KBM-7 (cell line): ENCODE data around the gene SLCO1C1.
"Not testable (repeated sequence)": the region's sequence is repeated elsewhere in the genome, so short reads cannot be mapped to it uniquely, and the experiment has no call there.

Experiments
- DNase-seq: peaks from one replicate; pipeline ENCODE4 v3.0.0-alpha.2; 2015
- in situ Hi-C: fragments of 300-500 bp; cut with MboI; formaldehyde crosslinking; loops from 2 replicates; pipeline ENCODE4 v1.14.3; 2020; ENCODE audit warnings: low sequenced_read_pairs, low pct_unique_long_range_greater_than_20kb, mixed read lengths

SLCO1C1 gene

DNA sequence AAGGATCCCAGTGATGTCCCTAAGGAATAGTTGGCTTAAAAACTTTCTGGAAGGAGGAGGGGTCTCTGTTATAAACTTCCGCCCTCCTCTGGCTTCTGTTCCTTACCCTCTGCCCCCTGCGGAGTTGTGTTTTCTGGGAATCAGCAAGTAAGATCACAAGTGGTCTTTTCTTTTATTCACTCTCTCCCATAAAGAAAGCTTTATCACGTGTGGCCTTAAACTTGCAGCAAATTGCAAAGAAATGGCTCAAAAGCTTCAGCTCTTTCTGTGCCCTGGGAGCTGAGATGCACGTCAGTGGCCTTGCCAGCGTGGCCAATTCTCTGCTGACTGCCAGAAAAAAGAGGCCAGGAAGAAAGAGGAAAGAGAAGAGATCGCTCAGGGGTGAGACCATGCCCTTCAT, at the start of gene SLCO1C1:
Gene SLCO1C1, plus strand, starts transcription at position 101 of the 400 bp plus-strand sequence. CDS start 4,245 bp downstream, outside the sequence.
- in situ Hi-C loops: no loop called here
- DNase-seq: no peak

- peak; percentile 52 for DNase-seq
- in situ Hi-C loops: no loop called here
Observed at GRCh38 chr12:20646239-20646827, 48.8 kb upstream of the SLCO1C1 start.

DNA sequence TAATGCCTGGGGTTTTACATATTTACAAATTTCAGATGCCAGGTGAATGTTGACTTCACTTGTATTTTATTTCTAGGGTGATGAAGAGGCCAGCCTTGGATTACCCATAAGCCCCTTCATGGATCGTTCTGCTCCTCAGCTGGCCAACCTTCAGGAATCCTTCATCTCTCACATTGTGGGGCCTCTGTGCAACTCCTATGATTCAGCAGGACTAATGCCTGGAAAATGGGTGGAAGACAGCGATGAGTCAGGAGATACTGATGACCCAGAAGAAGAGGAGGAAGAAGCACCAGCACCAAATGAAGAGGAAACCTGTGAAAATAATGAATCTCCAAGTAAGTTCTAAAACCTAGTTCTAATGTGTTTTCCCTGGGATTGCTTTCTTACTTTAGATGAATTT, 41.3 kb upstream of the SLCO1C1 start:
- in situ Hi-C loops: no loop called here

GRCh38 chr12:20656600-20656999, 38.5 kb upstream of the SLCO1C1 start:
- in situ Hi-C loops: no loop called here

More for the DNA sequence above, 41.3 kb upstream of the SLCO1C1 start:
- DNase-seq: no peak

DNA sequence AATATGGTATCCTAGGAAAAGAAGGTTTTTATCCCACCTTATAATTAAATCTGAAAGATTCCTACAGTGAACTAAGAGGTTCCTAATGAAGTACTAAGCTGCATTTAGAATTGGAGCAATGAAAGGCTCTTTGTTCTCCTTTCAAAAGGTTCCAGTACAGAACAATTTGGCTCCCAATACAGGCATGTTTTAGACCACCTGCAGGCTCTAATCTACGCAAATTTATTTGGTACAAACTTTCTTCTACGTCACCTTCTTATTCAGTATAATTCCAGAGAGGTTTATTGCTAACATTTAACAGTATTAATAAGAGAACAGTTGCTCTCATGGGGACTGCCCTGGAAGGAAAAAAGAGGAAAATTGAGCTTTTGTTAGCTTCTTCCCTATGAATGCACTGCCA, 37.6 kb upstream of the SLCO1C1 start:
- in situ Hi-C loops: no loop called here
- DNase-seq: no peak

More at GRCh38 chr12:20656600-20656999, 38.5 kb upstream of the SLCO1C1 start:
- DNase-seq: no peak

DNA sequence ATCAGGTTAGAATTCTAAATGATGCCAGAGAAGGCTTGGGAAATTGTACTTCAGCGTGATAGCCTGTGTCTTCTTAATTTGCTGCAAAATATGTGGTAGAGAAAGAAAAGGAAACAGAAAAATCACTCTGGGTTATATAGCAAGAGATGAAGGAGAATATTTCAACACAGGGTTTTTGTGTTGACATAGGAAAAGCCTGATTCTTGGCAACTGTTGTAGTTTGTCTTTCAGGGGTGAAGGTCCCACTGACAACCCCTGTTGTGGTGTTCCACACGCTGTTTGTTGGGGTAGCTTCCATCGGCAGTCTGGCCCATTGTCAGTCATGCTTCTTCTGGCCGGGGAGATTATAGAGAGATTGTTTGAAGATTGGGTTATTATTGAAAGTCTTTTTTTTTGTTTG, 13.8 kb upstream of the SLCO1C1 start:
- in situ Hi-C loops: no loop called here
- no peak for DNase-seq

DNA sequence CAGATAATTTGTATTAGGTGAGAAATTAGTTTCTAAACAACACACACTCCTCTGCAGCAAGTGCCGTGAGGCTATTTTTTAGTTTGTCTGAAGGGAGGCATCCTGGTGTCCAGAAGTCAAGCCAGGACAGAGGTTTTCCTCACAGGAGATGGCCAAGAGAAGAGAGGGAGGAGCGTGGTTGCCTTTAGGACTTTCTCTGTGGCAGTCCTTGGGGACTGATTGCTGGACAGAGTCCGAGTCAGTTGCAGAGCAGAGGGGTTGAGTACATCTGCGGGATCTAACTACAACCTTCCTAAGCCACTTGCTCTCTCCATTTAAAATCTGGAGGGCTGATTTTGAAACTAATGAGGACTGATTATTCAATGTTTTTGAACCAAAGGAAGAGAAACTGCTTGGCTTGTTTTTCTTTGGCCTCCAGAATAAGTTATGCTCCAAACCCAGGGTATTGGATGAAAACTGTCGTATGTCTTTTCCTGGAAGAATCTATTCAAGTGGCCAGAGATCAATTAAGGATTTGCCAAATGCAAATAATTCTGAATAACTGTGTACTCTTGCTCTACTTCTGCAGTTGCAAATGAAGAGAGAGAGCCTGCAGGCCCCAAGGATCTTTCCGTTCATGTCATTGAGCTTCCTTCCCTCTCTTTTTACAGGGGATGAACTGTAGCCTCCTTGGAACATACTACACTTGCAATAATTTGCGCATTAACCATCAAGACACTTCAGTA, 1.2 kb downstream of the SLCO1C1 start:
- no peak for DNase-seq
- in situ Hi-C loops: no loop called here

GRCh38 chr12:20701106-20701505, 6.0 kb downstream of the SLCO1C1 start:
- no peak for DNase-seq
- in situ Hi-C loops: no loop called here

GRCh38 chr12:20704860-20705259, 9.7 kb downstream of the SLCO1C1 start:
- DNase-seq: no peak
- in situ Hi-C loops: no loop called here

GRCh38 chr12:20711846-20712245, 16.7 kb downstream of the SLCO1C1 start:
- DNase-seq: no peak
- in situ Hi-C loops: no loop called here

DNA sequence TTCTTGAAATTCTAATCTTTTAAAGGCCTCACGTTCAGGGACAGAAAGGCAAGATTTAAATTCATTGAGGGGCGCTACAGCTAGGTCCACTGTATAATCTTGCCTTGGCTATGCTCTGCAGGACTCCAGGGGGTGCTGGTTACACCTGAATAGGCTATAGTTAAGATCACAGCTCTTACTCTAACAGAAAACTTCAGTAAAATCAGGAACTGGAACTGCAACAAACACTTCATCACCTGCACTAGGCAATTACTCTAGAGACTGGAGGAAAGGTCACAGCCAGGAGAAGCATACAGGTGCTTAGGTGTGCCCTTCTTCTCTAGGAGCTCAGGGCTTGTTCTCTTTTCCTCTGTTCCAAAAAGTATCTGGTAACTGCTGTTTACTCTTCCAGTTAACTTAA, 20.9 kb downstream of the SLCO1C1 start:
- no peak for DNase-seq

DNA sequence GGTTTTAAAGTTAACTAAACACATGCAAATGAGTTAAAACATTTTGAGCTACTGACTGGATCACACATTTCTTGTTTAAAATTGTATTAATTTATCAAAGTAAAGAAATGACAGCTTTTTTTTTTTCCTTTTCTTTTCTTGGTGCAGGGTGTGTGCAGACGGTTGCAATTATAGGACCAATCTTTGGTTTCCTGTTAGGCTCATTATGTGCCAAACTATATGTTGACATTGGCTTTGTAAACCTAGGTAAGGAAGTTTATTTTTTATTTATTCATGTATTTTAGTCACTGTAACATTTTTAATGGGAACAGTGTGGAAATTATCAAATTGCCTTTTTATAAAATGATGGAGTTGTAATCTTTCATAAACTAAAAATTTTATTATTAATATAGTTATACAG, 21.9 kb downstream of the SLCO1C1 start:
- no peak for DNase-seq
- in situ Hi-C loops: no loop called here

More for the DNA sequence above, 20.9 kb downstream of the SLCO1C1 start:
- in situ Hi-C loops: no loop called here

DNA sequence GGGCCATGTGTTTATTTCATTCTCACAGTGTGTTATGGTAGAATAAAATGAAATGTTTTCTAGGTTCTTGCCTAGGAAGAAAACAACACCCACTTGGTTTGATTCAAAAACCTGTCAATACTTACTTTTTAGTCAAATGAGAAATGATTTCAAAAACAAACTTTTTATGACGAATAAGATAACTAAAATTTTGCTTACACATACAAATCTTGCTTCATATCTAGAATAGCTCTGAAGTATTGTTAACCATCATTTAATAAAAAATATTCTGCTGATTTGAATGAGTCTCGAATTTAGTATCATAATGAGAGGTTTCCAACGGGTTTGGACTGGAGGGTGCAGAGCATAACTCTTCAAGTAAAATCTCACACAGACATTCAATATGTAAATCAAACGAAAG, 23.2 kb downstream of the SLCO1C1 start:
- in situ Hi-C loops: no loop called here
- DNase-seq: no peak

DNA sequence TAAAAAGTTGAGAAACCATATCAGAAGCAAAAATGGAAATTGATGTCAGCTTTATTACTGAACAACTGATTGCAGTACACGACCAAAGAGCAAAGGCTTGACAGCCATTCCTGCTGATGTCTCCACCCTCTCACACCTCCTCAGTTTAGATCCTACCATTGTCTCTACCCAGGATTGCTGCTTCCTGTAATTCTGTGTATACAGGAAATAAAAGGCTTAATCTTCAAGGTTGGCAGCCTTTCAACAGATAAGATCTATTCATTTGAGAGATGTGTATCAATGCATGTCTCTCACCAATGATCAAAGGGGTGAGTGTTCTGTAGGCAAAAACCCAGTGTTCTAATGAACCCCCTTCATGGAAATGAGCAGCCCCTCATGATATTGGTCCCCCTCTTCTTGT, 27.0 kb downstream of the SLCO1C1 start:
- in situ Hi-C loops: no loop called here

GRCh38 chr12:20731274-20731673, 36.1 kb downstream of the SLCO1C1 start:
- DNase-seq: no peak
- in situ Hi-C loops: no loop called here

More for the DNA sequence above, 27.0 kb downstream of the SLCO1C1 start:
- peak; percentile 12 for DNase-seq

DNA sequence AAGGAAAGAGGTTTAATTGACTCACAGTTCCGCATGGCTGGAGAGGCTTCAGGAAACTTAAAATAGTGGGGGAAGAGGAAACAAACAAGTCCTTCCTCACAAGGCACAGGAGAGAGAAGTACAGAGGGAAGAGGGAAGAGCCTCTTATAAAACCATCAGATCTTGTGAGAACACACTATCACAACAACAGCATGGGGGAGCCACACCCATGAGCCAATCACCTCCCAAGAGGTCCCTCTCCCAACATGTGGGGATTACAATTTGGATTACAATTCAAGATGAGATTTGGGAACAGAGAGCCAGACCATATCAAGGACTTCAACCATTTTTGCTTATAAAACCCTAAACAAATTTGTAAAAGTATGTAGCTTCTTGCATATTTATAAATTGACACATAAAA, 45.8 kb downstream of the SLCO1C1 start:
- DNase-seq: no peak
- in situ Hi-C loops: no loop called here

DNA sequence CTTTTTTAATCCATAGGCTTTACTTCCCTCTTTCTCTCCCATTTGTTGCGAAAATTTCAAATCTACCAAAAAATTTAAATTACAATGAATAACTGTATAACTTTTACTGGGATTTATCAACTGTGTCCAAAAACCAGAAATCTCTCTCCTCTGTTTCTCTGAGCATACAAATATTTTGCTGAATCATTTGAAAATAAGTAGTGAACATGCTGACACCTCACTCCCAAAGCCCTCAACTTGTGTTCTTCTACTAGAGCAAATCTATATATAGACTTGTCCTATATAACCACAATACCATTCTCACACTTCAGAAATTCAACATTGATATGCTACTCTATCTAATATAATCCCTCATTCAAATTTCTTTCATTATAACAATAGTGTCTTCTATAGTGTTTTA, 53.1 kb downstream of the SLCO1C1 start:
- no peak for DNase-seq
- in situ Hi-C loops: no loop called here

GRCh38 chr12:20751046-20751445, 55.9 kb downstream of the SLCO1C1 start:
- in situ Hi-C loops: no loop called here
- no peak for DNase-seq

DNA sequence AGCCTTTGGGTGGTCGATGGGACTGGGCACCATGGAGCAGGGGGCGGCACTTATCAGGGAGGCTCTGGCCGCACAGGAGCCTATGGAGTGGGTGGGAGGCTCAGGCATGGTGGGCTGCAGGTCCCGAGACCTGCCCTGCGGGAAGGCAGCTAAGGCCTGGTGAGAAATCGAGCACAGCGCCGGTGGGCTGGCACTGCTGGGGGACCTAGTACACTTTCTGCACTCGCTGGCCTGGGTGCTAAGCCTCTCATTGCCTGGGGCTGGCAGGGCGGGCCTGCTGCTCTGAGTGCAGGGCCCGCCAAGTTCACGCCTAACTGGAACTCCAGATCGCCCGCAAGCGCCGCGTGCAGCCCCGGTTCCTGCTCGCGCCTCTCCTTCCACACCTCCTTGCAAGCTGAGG, 82.3 kb downstream of the SLCO1C1 start:
- in situ Hi-C loops: no loop called here
- no peak for DNase-seq

- no peak for DNase-seq
- in situ Hi-C loops: no loop called here
Observed at GRCh38 chr12:20778969-20779368, 83.8 kb downstream of the SLCO1C1 start.

GRCh38 chr12:20779971-20780370, 84.8 kb downstream of the SLCO1C1 start:
- in situ Hi-C loops, DNase-seq: not testable (repeated sequence)
